Liver (tissue), 9 donors: Measurements from ENCODE around the gene IER5. TPM values are rescaled to one million over a fixed set of nuclear protein-coding genes. Genes with fewer than 3 reads are reported as not detected.

Source experiments
- DNase-seq: peaks from one replicate; pipeline ENCODE4 v3.0.0-alpha.2; 2017; ENCODE audit warnings: low spot score
- H3K27ac ChIP-seq, 2 donors: one replicate each; pipeline ENCODE4 v1.7.0; 2013; ENCODE audit warnings: inconsistent platforms in 2 of 2, low read length in 2 of 2, control low read depth in 1 of 2, low read depth in 1 of 2, mild to moderate bottlenecking in 1 of 2
- H3K27me3 ChIP-seq, 4 donors: one replicate each; pipeline versions ENCODE4 v1.6.1 to v1.7.0; 2013; ENCODE audit warnings: low read length in 3 of 4, inconsistent platforms in 1 of 4, mild to moderate bottlenecking in 1 of 4, moderate library complexity in 1 of 4; ENCODE audit not compliant: control insufficient read depth in 4 of 4, insufficient read depth in 4 of 4
- H3K36me3 ChIP-seq, 4 donors: one replicate each; pipeline versions ENCODE4 v1.6.1 to v1.7.0; 2013; ENCODE audit warnings: low read length in 3 of 4, mild to moderate bottlenecking in 3 of 4, low read depth in 1 of 4, moderate library complexity in 1 of 4; ENCODE audit not compliant: control insufficient read depth in 4 of 4, insufficient read depth in 3 of 4
- H3K4me1 ChIP-seq, 4 donors: one replicate each; pipeline versions ENCODE4 v1.6.1 to v1.7.0; 2013; ENCODE audit warnings: low read length in 3 of 4, mild to moderate bottlenecking in 3 of 4, moderate library complexity in 1 of 4; ENCODE audit not compliant: control insufficient read depth in 4 of 4, insufficient read depth in 4 of 4
- H3K4me3 ChIP-seq, 3 donors: one replicate each; pipeline versions ENCODE4 v1.6.1 to v1.7.0; 2013; ENCODE audit warnings: low read length in 3 of 3, control low read depth in 1 of 3, low read depth in 1 of 3, mild to moderate bottlenecking in 1 of 3
- H3K9ac ChIP-seq, 2 donors: one replicate each; pipeline ENCODE4 v1.7.0; 2013; ENCODE audit warnings: low read length in 2 of 2, mild to moderate bottlenecking in 2 of 2, moderate library complexity in 2 of 2, control low read depth in 1 of 2, low read depth in 1 of 2
- H3K9me3 ChIP-seq, 4 donors: one replicate each; pipeline versions ENCODE4 v1.6.1 to v1.7.0; 2013; ENCODE audit warnings: low read length in 3 of 4; ENCODE audit not compliant: control insufficient read depth in 4 of 4
- ATF3 ChIP-seq: IDR thresholded peaks from 2 replicates; pipeline ENCODE4 v1.6.1; 2016; ENCODE audit warnings: antibody characterized with exemption
- CTCF ChIP-seq: fragments of 150-350 bp; IDR thresholded peaks from 2 replicates; pipeline ENCODE4 v1.5.1; 2017; ENCODE audit warnings: improper control_type of control experiment, low read depth, low read length; ENCODE audit not compliant: missing input control
- EGR1 ChIP-seq, 2 donors: IDR thresholded peaks; 2 replicates each; pipeline ENCODE4 v1.6.1; 2016 to 2018; ENCODE audit warnings: antibody characterized with exemption in 2 of 2, low read depth in 2 of 2
- FOXA1 ChIP-seq: IDR thresholded peaks from 2 replicates; pipeline ENCODE4 v1.6.1; 2016; ENCODE audit warnings: antibody characterized with exemption
- FOXA2 ChIP-seq: IDR thresholded peaks from 2 replicates; pipeline ENCODE4 v1.6.1; 2016; ENCODE audit warnings: antibody characterized with exemption
- GABPA ChIP-seq, 2 donors: IDR thresholded peaks in 1 of 2; conservative IDR thresholded peaks in 1 of 2; 2 replicates each; pipeline ENCODE4 v1.6.1; 2016; ENCODE audit warnings: antibody characterized with exemption in 2 of 2, mild to moderate bottlenecking in 1 of 2, moderate library complexity in 1 of 2
- HNF4A ChIP-seq, 2 donors: conservative IDR thresholded peaks; 2 replicates each; pipeline ENCODE4 v1.6.1; 2016; ENCODE audit warnings: antibody characterized with exemption in 2 of 2, mild to moderate bottlenecking in 2 of 2
- HNF4G ChIP-seq: IDR thresholded peaks from 2 replicates; pipeline ENCODE4 v1.6.1; 2016; ENCODE audit warnings: antibody characterized with exemption
- JUND ChIP-seq, 2 donors: IDR thresholded peaks; 2 replicates each; pipeline ENCODE4 v1.6.1; 2016; ENCODE audit warnings: antibody characterized with exemption in 2 of 2
- MAX ChIP-seq: IDR thresholded peaks from 2 replicates; pipeline ENCODE4 v1.6.1; 2016; ENCODE audit warnings: antibody characterized with exemption
- NR2F2 ChIP-seq: IDR thresholded peaks from 2 replicates; pipeline ENCODE4 v1.6.1; 2016; ENCODE audit warnings: antibody characterized with exemption
- RAD21 ChIP-seq, 2 donors: IDR thresholded peaks; 2 replicates each; pipeline ENCODE4 v1.6.1; 2016; ENCODE audit warnings: antibody characterized with exemption in 2 of 2, mild to moderate bottlenecking in 2 of 2
- RXRA ChIP-seq, 2 donors: IDR thresholded peaks; 2 replicates each; pipeline ENCODE4 v1.6.1; 2017 to 2018; ENCODE audit warnings: antibody characterized with exemption in 2 of 2, mild to moderate bottlenecking in 1 of 2
- SP1 ChIP-seq: IDR thresholded peaks from 2 replicates; pipeline ENCODE4 v1.6.1; 2018; ENCODE audit warnings: antibody characterized with exemption, mild to moderate bottlenecking
- TAF1 ChIP-seq: conservative IDR thresholded peaks from 2 replicates; pipeline ENCODE4 v1.6.1; 2016; ENCODE audit warnings: antibody characterized with exemption, mild to moderate bottlenecking
- YY1 ChIP-seq: IDR thresholded peaks from 2 replicates; pipeline ENCODE4 v1.6.1; 2016; ENCODE audit warnings: antibody characterized with exemption, mild to moderate bottlenecking
- ZBTB33 ChIP-seq: IDR thresholded peaks from 2 replicates; pipeline ENCODE4 v1.6.1; 2016; ENCODE audit warnings: antibody characterized with exemption
- WGBS: extraction: QIAGEN DNeasy Blood & Tissue Kit; methylation state at CpG from one replicate; pipeline ENCODE4 v1.1.7; 2013; 5-methylcytosine and 5-hydroxymethylcytosine counted together
- polyA plus RNA-seq, 2 donors: library from polyadenylated mRNA; stranded (reverse) in 1 of 2; unstranded in 1 of 2; fragments of 200-250 nt in 1 of 2; fragments of >200 nt in 1 of 2; fragmentation: Nextera tagmentation in 1 of 2; extraction: Ambion mirVana in 1 of 2; gene quantifications; one replicate each; pipeline versions ENCODE4 v1.2.1 to v1.2.3, GENCODE V29; 2013 to 2015
- total RNA-seq, 2 donors: library from RNA; depleted of rRNA; stranded (reverse); fragments of >200 nt; gene quantifications; one replicate each; pipeline ENCODE4 v1.2.3, GENCODE V29; 2014
- donor health status: healthy.
- donor health status: healthy.
- donor health status: healthy.
- donor health status: healthy.
- donor health status: healthy.

The IER5 gene
- total and polyA plus RNA-seq, 4 donors = 0.56 to 8.4 (median 2.4) TPM

- Histone ChIP-seq H3K4me1 (peaks cover 0 to 9% (median 3%) of the 10 kb centered on the region in 4 donors), H3K27ac (no peak overlapping the region), H3K4me3 (no peak overlapping the region), H3K9me3 (no peaks in the 10 kb centered on the region), H3K36me3 (no peaks in the 10 kb centered on the region), H3K27me3 (no peaks in the 10 kb centered on the region), H3K9ac (no peak overlapping the region)
- WGBS = 92% methylated on average over 5 of the region's 5 CpGs
- TF ChIP-seq NR2F2 (no peak), RXRA (IDR thresholded peaks at IDR 0.05) (no peak), EGR1 (IDR thresholded peaks at IDR 0.05; ENCODE audit: low read depth in 2 of 2) (no peak), JUND (IDR thresholded peaks at IDR 0.05) (no peak), FOXA1 (no peak), HNF4G (no peak), SP1 (no peak), FOXA2 (no peak), CTCF (no peak), ATF3 (no peak), ZBTB33 (no peak)
- DNase-seq = no peak
These were observed 33.7 kb downstream of the IER5 start for GRCh38 chr1:181122222-181122621.

- Histone ChIP-seq H3K4me3 (no peak overlapping the region), H3K27ac (no peak overlapping the region), H3K4me1 (peaks cover 0 to 11% (median 4%) of the 10 kb centered on the region in 4 donors), H3K9ac (no peak overlapping the region), H3K27me3 (no peaks in the 10 kb centered on the region), H3K36me3 (no peaks in the 10 kb centered on the region), H3K9me3 (no peaks in the 10 kb centered on the region)
- TF ChIP-seq RAD21 (IDR thresholded peaks at IDR 0.05) (no peak), NR2F2 (no peak), FOXA1 (no peak), HNF4A (conservative IDR thresholded peaks at IDR 0.05) (no peak), GABPA (IDR thresholded peaks at IDR 0.05 in 1 of 2, conservative IDR thresholded peaks at IDR 0.05 in 1 of 2) (no peak), ATF3 (no peak)
- WGBS = 93% methylated on average over 3 of the region's 3 CpGs
- DNase-seq = no peak
These were observed 34.7 kb downstream of the IER5 start for GRCh38 chr1:181123173-181123572.

GRCh38 chr1:181124291-181124751, 35.8 kb downstream of the IER5 start:
- H3K4me3 ChIP-seq = no peak overlapping the region
- H3K36me3 ChIP-seq = no peaks in the 10 kb centered on the region
- 39% methylated on average over 2 of the region's 2 CpGs for WGBS
- no peaks in the 10 kb centered on the region for H3K27me3 ChIP-seq
- H3K27ac ChIP-seq = no peak overlapping the region
- no peak overlapping the region for H3K9ac ChIP-seq
- DNase-seq = no peak
- peaks cover 4 to 14% (median 7%) of the 10 kb centered on the region in 4 donors for H3K4me1 ChIP-seq
- no peaks in the 10 kb centered on the region for H3K9me3 ChIP-seq
- no peak for TF ChIP-seq CTCF
- TF ChIP-seq GABPA (IDR thresholded peaks at IDR 0.05 in 1 of 2, conservative IDR thresholded peaks at IDR 0.05 in 1 of 2) = no peak
- TF ChIP-seq ZBTB33 = no peak
- TF ChIP-seq MAX = no peak
- no peak for TF ChIP-seq FOXA2
- no peak for TF ChIP-seq EGR1 (IDR thresholded peaks at IDR 0.05; ENCODE audit: low read depth in 2 of 2)
- no peak for TF ChIP-seq NR2F2
- no peak for TF ChIP-seq TAF1
- no peak for TF ChIP-seq ATF3
- TF ChIP-seq YY1 = no peak
- TF ChIP-seq SP1 = no peak
- no peak for TF ChIP-seq FOXA1
- no peak for TF ChIP-seq HNF4A (conservative IDR thresholded peaks at IDR 0.05)
- no peak for TF ChIP-seq RXRA (IDR thresholded peaks at IDR 0.05)
- TF ChIP-seq HNF4G = no peak
- no peak for TF ChIP-seq RAD21 (IDR thresholded peaks at IDR 0.05)
